ENCODE measurements around the gene ASB13.
"Not testable (repeated sequence)": the region's sequence is repeated elsewhere in the genome, so short reads cannot be mapped to it uniquely, and the experiment has no call there.

The ASB13 gene

GRCh38 chr10:5622186-5622960 is 44.0 kb downstream of the ASB13 start:
- no peak for DNase-seq

- not testable (repeated sequence) for DNase-seq
Measured at GRCh38 chr10:5621371-5621770, 45.0 kb downstream of the ASB13 start.

- DNase-seq, result no peak
Measured at GRCh38 chr10:5620966-5621365, 45.4 kb downstream of the ASB13 start.

GRCh38 chr10:5620223-5620721 is 46.1 kb downstream of the ASB13 start:
- no peak for DNase-seq

GRCh38 chr10:5619362-5620211 is 46.8 kb downstream of the ASB13 start:
- DNase-seq, result no peak

- no peak for DNase-seq
Measured at GRCh38 chr10:5618829-5619228, 47.6 kb downstream of the ASB13 start.

GRCh38 chr10:5618042-5618441 is 48.4 kb downstream of the ASB13 start:
- DNase-seq, result no peak

- DNase-seq, result no peak
Measured at GRCh38 chr10:5617521-5617920, 48.9 kb downstream of the ASB13 start.

GRCh38 chr10:5616836-5617235 is 49.6 kb downstream of the ASB13 start:
- DNase-seq, result no peak

GRCh38 chr10:5616046-5616445 is 50.3 kb downstream of the ASB13 start:
- no peak for DNase-seq

- no peak for DNase-seq
Measured at GRCh38 chr10:5615316-5615715, 51.1 kb downstream of the ASB13 start.

GRCh38 chr10:5614155-5614721 is 52.2 kb downstream of the ASB13 start:
- no peak for DNase-seq

GRCh38 chr10:5613481-5614154 is 52.8 kb downstream of the ASB13 start:
- no peak for DNase-seq

GRCh38 chr10:5611899-5612680 is 54.3 kb downstream of the ASB13 start:
- no peak for DNase-seq

GRCh38 chr10:5609952-5610616 is 56.3 kb downstream of the ASB13 start:
- no peak for DNase-seq

- no peak for DNase-seq
Measured at GRCh38 chr10:5608608-5609220, 57.7 kb downstream of the ASB13 start.

GRCh38 chr10:5607594-5607993 is 58.8 kb downstream of the ASB13 start:
- DNase-seq, result no peak

- DNase-seq, result no peak
Measured at GRCh38 chr10:5606864-5607263, 59.5 kb downstream of the ASB13 start.

GRCh38 chr10:5606321-5606720 is 60.1 kb downstream of the ASB13 start:
- no peak for DNase-seq

- DNase-seq, result no peak
Measured at GRCh38 chr10:5604961-5605360, 61.4 kb downstream of the ASB13 start.

Measured in effector CD8-positive, alpha-beta T cell (primary cell).